ENCODE results near the gene SMARCC1. TPM values are rescaled to one million over a fixed set of nuclear protein-coding genes. Genes with fewer than 3 reads are reported as not detected.

Gene SMARCC1
- total RNA-seq, 1 experiment from 2014 or later, result 130 TPM

GRCh38 chr3:47652142-47652541 lies 129.6 kb downstream of the SMARCC1 start:
- CTCF ChIA-PET, result no interaction called here
- H3K9me3 ChIP-seq (ENCODE audit: insufficient read depth, low read depth), result no peaks in the 10 kb centered on the region
- H3K27me3 ChIP-seq (ENCODE audit: insufficient read depth, low read depth), result no peaks in the 10 kb centered on the region
- H3K4me1 ChIP-seq (replicated peaks; ENCODE audit: insufficient read depth), result no peaks in the 10 kb centered on the region
- no peaks in the 10 kb centered on the region for H3K9me2 ChIP-seq (ENCODE audit: insufficient read depth)
- H4K20me1 ChIP-seq (ENCODE audit: insufficient read depth), result peaks cover 18% of the 10 kb centered on the region
- no peak for TF ChIP-seq EZH2 (IDR thresholded peaks at IDR 0.05; ENCODE audit: low read depth)
- no peak for TF ChIP-seq CTCF (conservative IDR thresholded peaks at IDR 0.05)
- no peak overlapping the region for H3K4me3 ChIP-seq
- H3K4me2 ChIP-seq, result no peak overlapping the region
- POLR2A ChIA-PET (ENCODE audit: unreplicated experiment), result interaction anchor here (0.6 kb wide), 1 partner anchor 1013 kb away, joined by 7 read pairs; no protein-coding TSS in a partner anchor
- intact Hi-C loops (cut with micrococcal nuclease; ENCODE audit: unreplicated experiment), result no loop called here
- peaks cover 17% of the 10 kb centered on the region for H3K79me2 ChIP-seq (ENCODE audit: low read depth)
- no TSS peak for BruUV-seq (replicated peaks)
- no peak overlapping the region for H2AFZ ChIP-seq
- no peak overlapping the region for H3K27ac ChIP-seq
- H3F3A ChIP-seq (ENCODE audit: insufficient read depth, low read depth), result peaks cover 10% of the 10 kb centered on the region; the same call in 1 of the 2 replicates
- DNase-seq, result no peak
- H3K36me3 ChIP-seq (ENCODE audit: low read depth), result 0 out of 2 replicates have a peak, but pooled peaks cover 5% of the 10 kb centered on the region

DNA sequence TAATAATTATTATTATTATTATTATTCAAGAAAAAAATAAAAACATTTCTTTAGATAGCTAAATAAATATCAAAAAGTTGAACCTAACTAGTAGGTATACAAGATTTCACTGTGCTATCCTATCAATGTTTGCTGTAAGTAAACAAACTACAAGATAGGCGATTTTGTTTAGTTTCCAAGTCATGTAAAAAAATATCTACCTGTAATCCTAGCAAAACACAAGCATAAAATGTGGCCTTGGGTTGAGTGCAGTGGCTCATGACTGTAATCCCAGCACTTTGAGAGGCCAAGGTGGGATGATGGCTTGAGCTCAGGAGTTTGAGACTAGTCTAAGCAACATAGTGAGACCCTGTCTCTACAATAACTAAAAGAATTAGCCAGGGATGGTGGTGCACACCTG lies 131.4 kb downstream of the SMARCC1 start:
- BruUV-seq (replicated peaks), result no TSS peak
- Histone ChIP-seq H3K9me3 (ENCODE audit: insufficient read depth, low read depth) (no peaks in the 10 kb centered on the region), H3K27ac (no peak overlapping the region), H3K27me3 (ENCODE audit: insufficient read depth, low read depth) (no peaks in the 10 kb centered on the region), H2AFZ (no peak overlapping the region), H3K36me3 (ENCODE audit: low read depth) (0 out of 2 replicates have a peak, but pooled peaks cover 5% of the 10 kb centered on the region), H4K20me1 (ENCODE audit: insufficient read depth) (peaks cover 15% of the 10 kb centered on the region; the same call in 1 of the 2 replicates), H3K4me1 (replicated peaks; ENCODE audit: insufficient read depth) (no peaks in the 10 kb centered on the region), H3K9me2 (ENCODE audit: insufficient read depth) (no peaks in the 10 kb centered on the region), H3K4me3 (no peak overlapping the region), H3F3A (ENCODE audit: insufficient read depth, low read depth) (peaks cover 14% of the 10 kb centered on the region; the same call in 1 of the 2 replicates), H3K79me2 (ENCODE audit: low read depth) (peaks cover 7% of the 10 kb centered on the region; the same call in 1 of the 2 replicates), H3K4me2 (no peak overlapping the region)
- DNase-seq, result no peak
- CTCF ChIA-PET, result no interaction called here
- intact Hi-C loops (cut with micrococcal nuclease; ENCODE audit: unreplicated experiment), result no loop called here
- TF ChIP-seq EZH2 (IDR thresholded peaks at IDR 0.05; ENCODE audit: low read depth), result no peak
- no peak for TF ChIP-seq CTCF (conservative IDR thresholded peaks at IDR 0.05)
- POLR2A ChIA-PET (ENCODE audit: unreplicated experiment), result interaction anchor here (0.6 kb wide), 1 partner anchor 21 kb away, joined by 5 read pairs; no protein-coding TSS in a partner anchor

DNA sequence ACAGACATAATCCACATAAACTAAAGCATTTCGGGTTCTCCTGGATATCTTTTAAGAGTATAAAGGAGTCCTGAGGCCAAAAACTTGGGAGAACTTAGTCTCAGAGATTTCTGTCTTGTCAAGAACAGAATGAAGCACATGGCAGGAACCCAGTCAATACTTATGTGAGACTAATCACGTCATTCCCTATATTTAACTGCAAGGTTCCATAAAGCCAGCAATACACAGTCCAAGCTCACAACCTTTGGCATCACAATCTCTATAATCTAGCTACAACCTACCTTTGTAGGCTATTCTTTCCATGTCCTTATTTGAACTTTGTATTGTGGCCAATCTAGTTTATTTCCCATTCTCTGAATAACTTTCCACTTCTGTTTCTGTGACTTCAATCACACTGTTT lies 134.1 kb downstream of the SMARCC1 start:
- BruUV-seq (replicated peaks), result no TSS peak
- no peaks in the 10 kb centered on the region for H3K4me1 ChIP-seq (replicated peaks; ENCODE audit: insufficient read depth)
- DNase-seq, result no peak
- H4K20me1 ChIP-seq (ENCODE audit: insufficient read depth), result peaks cover 9% of the 10 kb centered on the region; the same call in 1 of the 2 replicates
- no peak overlapping the region for H3K4me2 ChIP-seq
- H3K9me2 ChIP-seq (ENCODE audit: insufficient read depth), result no peaks in the 10 kb centered on the region
- 0 out of 2 replicates have a peak, but pooled peaks cover 5% of the 10 kb centered on the region for H3K36me3 ChIP-seq (ENCODE audit: low read depth)
- no peaks in the 10 kb centered on the region for H3K9me3 ChIP-seq (ENCODE audit: insufficient read depth, low read depth)
- no peak for TF ChIP-seq EZH2 (IDR thresholded peaks at IDR 0.05; ENCODE audit: low read depth)
- no peak for TF ChIP-seq CTCF (conservative IDR thresholded peaks at IDR 0.05)
- intact Hi-C loops (cut with micrococcal nuclease; ENCODE audit: unreplicated experiment), result no loop called here
- CTCF ChIA-PET, result no interaction called here
- no peak overlapping the region for H2AFZ ChIP-seq
- peaks cover 14% of the 10 kb centered on the region; the same call in 1 of the 2 replicates for H3F3A ChIP-seq (ENCODE audit: insufficient read depth, low read depth)
- no peak overlapping the region for H3K27ac ChIP-seq
- POLR2A ChIA-PET (ENCODE audit: unreplicated experiment), result no interaction called here
- 0 out of 2 replicates have a peak, but pooled peaks cover 5% of the 10 kb centered on the region for H3K79me2 ChIP-seq (ENCODE audit: low read depth)
- H3K27me3 ChIP-seq (ENCODE audit: insufficient read depth, low read depth), result no peaks in the 10 kb centered on the region
- no peak overlapping the region for H3K4me3 ChIP-seq

Measured in PC-9 (cell line).